Measurements from ENCODE around the gene LMO3. TPM values are rescaled to one million over a fixed set of nuclear protein-coding genes. Genes with fewer than 3 reads are reported as not detected.

The LMO3 gene
- total RNA-seq, 2 donors from 2014 or later, result 8.2 to 12.4 TPM

GRCh38 chr12:16562435-16562834, 43.5 kb downstream of the LMO3 start:
- H3K36me3 ChIP-seq, result no peaks in the 10 kb centered on the region
- DNase-seq (ENCODE audit: low spot score), result no peak
- TF ChIP-seq CTCF (IDR thresholded peaks at IDR 0.05), result no peak

GRCh38 chr12:16560273-16560672, 45.7 kb downstream of the LMO3 start:
- no peaks in the 10 kb centered on the region for H3K9me3 ChIP-seq
- H3K4me3 ChIP-seq, result no peak overlapping the region
- no peak for DNase-seq (ENCODE audit: low spot score)
- no peak overlapping the region for H3K27ac ChIP-seq
- no peaks in the 10 kb centered on the region for H3K36me3 ChIP-seq
- H3K27me3 ChIP-seq, result no peaks in the 10 kb centered on the region
- no peaks in the 10 kb centered on the region for H3K4me1 ChIP-seq
- TF ChIP-seq CTCF (IDR thresholded peaks at IDR 0.05), result no peak

More at GRCh38 chr12:16562435-16562834, 43.5 kb downstream of the LMO3 start:
- no peaks in the 10 kb centered on the region for H3K27me3 ChIP-seq
- H3K9me3 ChIP-seq, result no peaks in the 10 kb centered on the region
- no peak overlapping the region for H3K4me3 ChIP-seq
- no peak overlapping the region for H3K27ac ChIP-seq
- H3K4me1 ChIP-seq, result no peaks in the 10 kb centered on the region

GRCh38 chr12:16555630-16556029, 50.3 kb downstream of the LMO3 start:
- Histone ChIP-seq H3K4me1 (no peaks in the 10 kb centered on the region), H3K27ac (no peak overlapping the region), H3K36me3 (no peaks in the 10 kb centered on the region), H3K27me3 (no peaks in the 10 kb centered on the region), H3K4me3 (no peak overlapping the region), H3K9me3 (no peaks in the 10 kb centered on the region)
- no peak for DNase-seq (ENCODE audit: low spot score)
- no peak for TF ChIP-seq CTCF (IDR thresholded peaks at IDR 0.05)

- Histone ChIP-seq H3K9me3 (no peaks in the 10 kb centered on the region), H3K4me1 (no peaks in the 10 kb centered on the region), H3K36me3 (no peaks in the 10 kb centered on the region), H3K4me3 (no peak overlapping the region), H3K27ac (no peak overlapping the region), H3K27me3 (no peaks in the 10 kb centered on the region)
- DNase-seq (ENCODE audit: low spot score), result no peak
- no peak for TF ChIP-seq CTCF (IDR thresholded peaks at IDR 0.05)
Observed at GRCh38 chr12:16553457-16553856, 52.5 kb downstream of the LMO3 start.

- Histone ChIP-seq H3K9me3 (no peaks in the 10 kb centered on the region), H3K27me3 (no peaks in the 10 kb centered on the region), H3K27ac (no peak overlapping the region), H3K4me1 (no peaks in the 10 kb centered on the region), H3K36me3 (no peaks in the 10 kb centered on the region), H3K4me3 (no peak overlapping the region)
- no peak for TF ChIP-seq CTCF (IDR thresholded peaks at IDR 0.05)
- no peak for DNase-seq (ENCODE audit: low spot score)
Observed at GRCh38 chr12:16552301-16552700, 53.7 kb downstream of the LMO3 start.

GRCh38 chr12:16545836-16546235, 60.1 kb downstream of the LMO3 start:
- H3K36me3 ChIP-seq, result no peaks in the 10 kb centered on the region
- no peak for TF ChIP-seq CTCF (IDR thresholded peaks at IDR 0.05)
- no peaks in the 10 kb centered on the region for H3K4me1 ChIP-seq
- DNase-seq (ENCODE audit: low spot score), result no peak
- no peak overlapping the region for H3K27ac ChIP-seq
- H3K9me3 ChIP-seq, result no peaks in the 10 kb centered on the region
- no peak overlapping the region for H3K4me3 ChIP-seq
- H3K27me3 ChIP-seq, result no peaks in the 10 kb centered on the region
